CD4-positive, alpha-beta T cell (primary cell): ENCODE results near the gene MBOAT7. TPM values are rescaled to one million over a fixed set of nuclear protein-coding genes. Genes with fewer than 3 reads are reported as not detected.

Experiments used
- ATAC-seq: fragments of 200-7000 bp; cut with Tn5 transposase; one replicate; pipeline ENCODE4 v1.10.0; 2022; ENCODE audit warnings: mild to moderate bottlenecking; ENCODE audit not compliant: poor library complexity
- CTCF ChIA-PET: fragments of 350-600 bp; sonication (Branson Sonifier 250); formaldehyde crosslinking; loops from one replicate; lab custom pipeline; 2021; ENCODE audit warnings: antibody characterized with exemption, inconsistent platforms; lab: Charles Lee
- POLR2A ChIA-PET: fragments of 350-600 bp; sonication (Branson Sonifier 250); formaldehyde crosslinking; loops from one replicate; lab custom pipeline; 2021; ENCODE audit warnings: antibody characterized with exemption, inconsistent platforms; lab: Charles Lee
- DNase-seq, 14 experiments: peaks; one replicate each; pipeline ENCODE4 v3.0.0-alpha.2; 2013 to 2020; ENCODE audit warnings: mixed read lengths in 2 of 14
- H3K27ac ChIP-seq, 2 donors: one replicate each; pipeline versions ENCODE4 v1.5.1 to v1.7.0; 2013; ENCODE audit warnings: low read length in 2 of 2, low read depth in 1 of 2, mild to moderate bottlenecking in 1 of 2
- H3K27me3 ChIP-seq, 2 experiments: 1 replicate in 1 of 2; 2 replicates in 1 of 2; pipeline versions ENCODE4 v1.6.1 to v1.7.0; 2013; ENCODE audit warnings: low read length in 2 of 2, control low read depth in 1 of 2, mild to moderate bottlenecking in 1 of 2, moderate library complexity in 1 of 2; ENCODE audit not compliant: insufficient read depth in 2 of 2, control insufficient read depth in 1 of 2
- H3K36me3 ChIP-seq: one replicate; pipeline ENCODE4 v1.6.1; 2013; ENCODE audit warnings: low read length, control low read depth; ENCODE audit not compliant: insufficient read depth
- H3K4me1 ChIP-seq: one replicate; pipeline ENCODE4 v1.6.1; 2013; ENCODE audit warnings: low read length, control low read depth; ENCODE audit not compliant: insufficient read depth
- H3K4me3 ChIP-seq: one replicate; pipeline ENCODE4 v1.5.1; 2013; ENCODE audit warnings: mild to moderate bottlenecking, low read length, moderate library complexity
- H3K9me3 ChIP-seq, 2 experiments: 1 replicate in 1 of 2; 2 replicates in 1 of 2; pipeline versions ENCODE4 v1.6.1 to v1.7.0; 2013; ENCODE audit warnings: low read length in 2 of 2, mild to moderate bottlenecking in 2 of 2, control low read depth in 1 of 2, moderate library complexity in 1 of 2; ENCODE audit not compliant: control insufficient read depth in 1 of 2, insufficient read depth in 1 of 2
- H3K27ac Mint-ChIP-seq: one replicate; pipeline ENCODE4 v1.8.0; 2020; ENCODE audit warnings: mixed read lengths
- H3K27me3 Mint-ChIP-seq: one replicate; pipeline ENCODE4 v1.8.0; 2021; ENCODE audit warnings: mixed read lengths
- H3K36me3 Mint-ChIP-seq: one replicate; pipeline ENCODE4 v1.8.0; 2021; ENCODE audit warnings: low read depth, mixed read lengths
- H3K4me1 Mint-ChIP-seq: one replicate; pipeline ENCODE4 v1.8.0; 2021; ENCODE audit warnings: low read depth, mixed read lengths
- H3K4me3 Mint-ChIP-seq: one replicate; pipeline ENCODE4 v1.8.0; 2020; ENCODE audit warnings: mild to moderate bottlenecking, mixed read lengths
- H3K9me3 Mint-ChIP-seq: one replicate; pipeline ENCODE4 v1.8.0; 2020; ENCODE audit warnings: mixed read lengths
- CTCF ChIP-seq: fragments of 200-600 bp; IDR thresholded peaks from one replicate; pipeline ENCODE4 v1.8.0; 2022; ENCODE audit warnings: antibody characterized with exemption, mild to moderate bottlenecking
- intact Hi-C, 2 experiments: fragments of 100-400 bp; cut with DNase I in 1 of 2; cut with micrococcal nuclease in 1 of 2; formaldehyde crosslinking; loops; one replicate each; pipeline versions ENCODE4 v1.15.1 to v1.9.0; 2023 to 2025; cut with DNase I, micrococcal nuclease
- total RNA-seq, 174 experiments: library from RNA in 2 of 174; stranded (reverse) in 2 of 174; gene quantifications; one replicate each; pipeline ENCODE4 v1.2.3 and lab custom pipeline; 2021 to 2026

The MBOAT7 gene
- total RNA-seq, 2 experiments from 2014 or later = 13.7 to 18.0 TPM

- ChIA-PET CTCF (no interaction called here), POLR2A (interaction anchor here (8.7 kb wide), 1 partner anchor 17 kb away, joined by 75 read pairs; the partner anchor contains the start of genes MBOAT7 and TSEN34)
- H3K36me3 ChIP-seq = peaks cover 62% of the 10 kb centered on the region
- Mint-ChIP-seq H3K4me1 (peaks cover 82% of the 10 kb centered on the region), H3K27me3 (no peaks in the 10 kb centered on the region), H3K4me3 (no peak overlapping the region), H3K27ac (peak overlapping the region; percentile 84), H3K36me3 (peaks cover 69% of the 10 kb centered on the region), H3K9me3 (no peaks in the 10 kb centered on the region)
- H3K9me3 ChIP-seq = no peaks in the 10 kb centered on the region
- no peak for ATAC-seq
- no peaks in the 10 kb centered on the region for H3K27me3 ChIP-seq
- H3K27ac ChIP-seq = no peak overlapping the region
- peak in 1 of 14 experiments; percentile 17 for DNase-seq
- H3K4me1 ChIP-seq = peaks cover 96% of the 10 kb centered on the region
- H3K4me3 ChIP-seq = no peak overlapping the region
- TF ChIP-seq CTCF = no peak
- intact Hi-C loops = loop anchor here in 1 of 2 experiments (10.0 kb wide), 1 partner anchor 258 kb away; the partner anchor contains the start of gene LENG9
Measured at GRCh38 chr19:54206831-54207177, 17.4 kb upstream of the MBOAT7 start.

- ChIA-PET CTCF (no interaction called here), POLR2A (interaction anchor here (8.7 kb wide), 1 partner anchor 16 kb away, joined by 75 read pairs; the partner anchor contains the start of genes MBOAT7 and TSEN34)
- no peaks in the 10 kb centered on the region for H3K9me3 ChIP-seq
- H3K27me3 ChIP-seq = no peaks in the 10 kb centered on the region
- peak overlapping the region; percentile 84 for H3K27ac Mint-ChIP-seq
- peaks cover 86% of the 10 kb centered on the region for H3K4me1 Mint-ChIP-seq
- H3K4me3 ChIP-seq = no peak overlapping the region
- H3K27ac ChIP-seq = no peak overlapping the region
- TF ChIP-seq CTCF = no peak
- H3K9me3 Mint-ChIP-seq = no peaks in the 10 kb centered on the region
- H3K36me3 Mint-ChIP-seq = peaks cover 73% of the 10 kb centered on the region
- no peak for ATAC-seq
- H3K36me3 ChIP-seq = peaks cover 68% of the 10 kb centered on the region
- H3K27me3 Mint-ChIP-seq = no peaks in the 10 kb centered on the region
- DNase-seq = no peak
- intact Hi-C loops = loop anchor here in 1 of 2 experiments (10.0 kb wide), 1 partner anchor 259 kb away; the partner anchor contains the start of gene LENG9
- H3K4me1 ChIP-seq = peaks cover 99% of the 10 kb centered on the region
- H3K4me3 Mint-ChIP-seq = no peak overlapping the region
Measured at GRCh38 chr19:54206030-54206830, 16.9 kb upstream of the MBOAT7 start.

- ATAC-seq = no peak
- peak overlapping the region; percentile 50 for H3K4me3 Mint-ChIP-seq
- CTCF ChIA-PET = no interaction called here
- peaks cover 83% of the 10 kb centered on the region for H3K4me1 Mint-ChIP-seq
- H3K27ac Mint-ChIP-seq = peak overlapping the region; percentile 10
- Histone ChIP-seq H3K4me1 (peaks cover 96% of the 10 kb centered on the region), H3K36me3 (peaks cover 69% of the 10 kb centered on the region), H3K4me3 (no peak overlapping the region), H3K9me3 (no peaks in the 10 kb centered on the region), H3K27ac (no peak overlapping the region), H3K27me3 (no peaks in the 10 kb centered on the region)
- POLR2A ChIA-PET = interaction anchor here (8.7 kb wide), 1 partner anchor 15 kb away, joined by 75 read pairs; the partner anchor contains the start of genes MBOAT7 and TSEN34
- peaks cover 81% of the 10 kb centered on the region for H3K36me3 Mint-ChIP-seq
- no peaks in the 10 kb centered on the region for H3K27me3 Mint-ChIP-seq
- no peaks in the 10 kb centered on the region for H3K9me3 Mint-ChIP-seq
- intact Hi-C loops = loop anchor here in 1 of 2 experiments (5.0 to 10.0 kb wide), 2 partner anchors 88 to 260 kb away; partner anchors contain the start of genes LENG9, PRPF31 and TFPT
- DNase-seq = no peak
- TF ChIP-seq CTCF = no peak
Measured at GRCh38 chr19:54204767-54205468, 15.5 kb upstream of the MBOAT7 start.
